Stomach (tissue), 9 donors: Measurements from ENCODE around the gene HBD. TPM values are rescaled to one million over a fixed set of nuclear protein-coding genes. Genes with fewer than 3 reads are reported as not detected.
"Not testable (repeated sequence)": the region's sequence is repeated elsewhere in the genome, so short reads cannot be mapped to it uniquely, and the experiment has no call there.

ENCODE experiments used
- DNase-seq, 2 donors: peaks; one replicate each; pipeline versions ENCODE4 v3.0.0 to v3.0.0-alpha.2; 2013 to 2019
- H3K27ac ChIP-seq, 5 donors: fragments of 200-600 bp in 4 of 5; sonication (generic) in 4 of 5; one replicate each; pipeline ENCODE4 v1.5.1; 2013 to 2019; ENCODE audit warnings: mild to moderate bottlenecking in 1 of 5, moderate library complexity in 1 of 5
- H3K27me3 ChIP-seq, 3 donors: fragments of 200-600 bp; sonication (generic); one replicate each; pipeline ENCODE4 v1.5.1; 2017 to 2019; ENCODE audit warnings: mixed run types in 1 of 3
- H3K36me3 ChIP-seq, 4 donors: fragments of 200-600 bp; sonication (generic); 1 replicate in 3 of 4; 2 replicates in 1 of 4; pipeline ENCODE4 v1.5.1; 2016 to 2019
- H3K4me1 ChIP-seq, 4 donors: fragments of 200-600 bp; sonication (generic); one replicate each; pipeline ENCODE4 v1.5.1; 2016 to 2019
- H3K4me3 ChIP-seq, 4 donors: fragments of 200-600 bp; sonication (generic) in 3 of 4; one replicate each; pipeline ENCODE4 v1.5.1; 2016 to 2019; ENCODE audit warnings: mild to moderate bottlenecking in 1 of 4
- H3K9me3 ChIP-seq, 4 donors: fragments of 200-600 bp; sonication (generic); one replicate each; pipeline ENCODE4 v1.5.1; 2016 to 2019
- CTCF ChIP-seq, 7 experiments: fragments of 450-650 bp in 4 of 7; fragments of 200-600 bp in 3 of 7; sonication (generic) in 3 of 7; IDR thresholded peaks; one replicate each; pipeline ENCODE4 v1.5.1; 2016 to 2019; ENCODE audit warnings: antibody characterized with exemption in 7 of 7, control low read depth in 2 of 7, mild to moderate bottlenecking in 1 of 7
- EP300 ChIP-seq: sonication (generic); formaldehyde crosslinking; IDR thresholded peaks from one replicate; pipeline ENCODE4 v1.6.1; 2017; ENCODE audit warnings: antibody characterized with exemption
- POLR2A ChIP-seq, 4 donors: fragments of 450-650 bp; IDR thresholded peaks; one replicate each; pipeline ENCODE4 v1.6.1; 2016; ENCODE audit warnings: antibody characterized with exemption in 4 of 4, control low read depth in 2 of 4, mild to moderate bottlenecking in 1 of 4, moderate library complexity in 1 of 4
- POLR2AphosphoS5 ChIP-seq, 3 donors: sonication (generic); formaldehyde crosslinking; IDR thresholded peaks; one replicate each; pipeline ENCODE4 v1.6.1; 2016; ENCODE audit warnings: antibody characterized with exemption in 3 of 3
- WGBS, 5 donors: extraction: QIAGEN DNeasy Blood & Tissue Kit in 3 of 5; methylation state at CpG; one replicate each; pipeline versions ENCODE4 v1.1.5 to v1.1.7; 2013 to 2018; 5-methylcytosine and 5-hydroxymethylcytosine counted together
- intact Hi-C: fragments of 100-400 bp; cut with DNase I; formaldehyde crosslinking; loops from one replicate; pipeline ENCODE4 v1.15.1; 2023; ENCODE audit warnings: low total_unique reads
- polyA plus RNA-seq, 3 donors: library from polyadenylated mRNA; stranded (reverse); fragments of 200-250 nt; gene quantifications; one replicate each; pipeline ENCODE4 v1.2.3, GENCODE V29; 2013
- total RNA-seq, 5 donors: library from RNA; depleted of rRNA; stranded (reverse); fragments of >200 nt; gene quantifications; one replicate each; pipeline versions ENCODE4 v1.1.0 to v1.2.3, GENCODE V29; 2014 to 2016
- donor health status: healthy with polysubstance abuse.
- donor health status: Bipolar disorder and iron deficiency.
- donor health status: healthy.

Gene HBD
- total and polyA plus RNA-seq, 8 donors: 0.20 to 4.8 TPM; not detected in 6

GRCh38 chr11:5257296-5257695, 23.0 kb upstream of the HBD start:
- Histone ChIP-seq H3K4me1 (no peaks in the 10 kb centered on the region), H3K27ac (no peak overlapping the region), H3K4me3 (no peak overlapping the region), H3K36me3 (no peaks in the 10 kb centered on the region), H3K9me3 (peaks cover 0 to 19% (median 5%) of the 10 kb centered on the region in 4 donors), H3K27me3 (no peaks in the 10 kb centered on the region)
- no peak for DNase-seq
- intact Hi-C loops: no loop called here
- TF ChIP-seq EP300 (no peak), POLR2A (IDR thresholded peaks at IDR 0.05) (no peak), CTCF (IDR thresholded peaks at IDR 0.05) (no peak)
- WGBS, 5 donors: 21 to 28% (median 23%) methylated on average over 2 of the region's 2 CpGs

DNA sequence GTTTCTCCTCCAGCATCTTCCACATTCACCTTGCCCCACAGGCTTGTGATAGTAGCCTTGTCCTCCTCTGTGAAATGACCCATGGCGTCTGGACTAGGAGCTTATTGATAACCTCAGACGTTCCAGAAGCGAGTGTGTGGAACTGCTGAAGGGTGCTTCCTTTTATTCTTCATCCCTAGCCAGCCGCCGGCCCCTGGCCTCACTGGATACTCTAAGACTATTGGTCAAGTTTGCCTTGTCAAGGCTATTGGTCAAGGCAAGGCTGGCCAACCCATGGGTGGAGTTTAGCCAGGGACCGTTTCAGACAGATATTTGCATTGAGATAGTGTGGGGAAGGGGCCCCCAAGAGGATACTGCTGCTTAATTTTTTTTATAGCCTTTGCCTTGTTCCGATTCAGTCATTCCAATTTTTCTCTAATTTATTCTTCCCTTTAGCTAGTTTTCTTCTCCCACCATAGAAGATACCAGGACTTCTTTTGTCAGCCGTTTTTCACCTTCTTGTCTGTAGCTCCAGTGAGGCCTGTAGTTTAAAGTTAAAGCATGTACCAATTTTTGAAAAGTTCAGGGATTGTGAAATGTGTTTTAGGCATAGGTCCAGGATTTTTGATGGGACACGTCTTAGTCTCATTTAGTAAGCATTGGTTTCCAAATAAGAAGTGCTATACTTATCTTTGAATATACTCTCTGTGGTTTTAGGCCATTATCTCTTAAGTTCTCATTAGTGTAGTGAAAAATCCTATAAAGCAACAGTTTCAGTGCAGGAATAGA, 20.5 kb upstream of the HBD start, which contains the start of gene HBG2:
TSS of gene HBG2 (minus strand) at position 136 of the 768 bp plus-strand sequence. CDS start at position 83, 53 bp downstream.
- H3K36me3 ChIP-seq, DNase-seq, H3K4me1 ChIP-seq, intact Hi-C loops, H3K9me3 ChIP-seq, H3K4me3 ChIP-seq, H3K27ac ChIP-seq, H3K27me3 ChIP-seq: not testable (repeated sequence)
- WGBS, 5 donors: 60 to 76% (median 71%) methylated on average over 4 of the region's 9 CpGs

DNA sequence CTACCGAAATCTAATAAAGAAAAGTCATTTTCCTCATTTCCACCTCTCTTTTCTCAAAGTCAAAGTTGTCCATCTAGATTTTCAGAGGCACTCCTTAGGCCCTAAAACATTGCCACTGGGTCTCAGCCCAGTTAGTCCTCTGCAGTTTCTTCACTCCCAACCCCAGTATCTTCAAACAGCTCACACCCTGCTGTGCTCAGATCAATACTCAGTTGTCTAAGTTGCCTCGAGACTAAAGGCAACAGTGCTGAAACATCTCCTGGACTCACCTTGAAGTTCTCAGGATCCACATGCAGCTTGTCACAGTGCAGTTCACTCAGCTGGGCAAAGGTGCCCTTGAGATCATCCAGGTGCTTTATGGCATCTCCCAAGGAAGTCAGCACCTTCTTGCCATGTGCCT, 19.7 kb upstream of the HBD start:
- H3K4me3 ChIP-seq, H3K9me3 ChIP-seq, H3K27ac ChIP-seq, DNase-seq, H3K4me1 ChIP-seq, H3K36me3 ChIP-seq, intact Hi-C loops, H3K27me3 ChIP-seq: not testable (repeated sequence)
- WGBS, 5 donors: 60 to 79% (median 73%) methylated on average over 2 of the region's 2 CpGs

- 56 to 80% (median 76%) methylated on average over 5 of the region's 5 CpGs for WGBS, 5 donors
- H3K36me3 ChIP-seq, intact Hi-C loops, H3K4me1 ChIP-seq, DNase-seq, H3K9me3 ChIP-seq, H3K27ac ChIP-seq, H3K27me3 ChIP-seq, H3K4me3 ChIP-seq: not testable (repeated sequence)
These were observed 19.2 kb upstream of the HBD start for GRCh38 chr11:5253440-5253839.

DNA sequence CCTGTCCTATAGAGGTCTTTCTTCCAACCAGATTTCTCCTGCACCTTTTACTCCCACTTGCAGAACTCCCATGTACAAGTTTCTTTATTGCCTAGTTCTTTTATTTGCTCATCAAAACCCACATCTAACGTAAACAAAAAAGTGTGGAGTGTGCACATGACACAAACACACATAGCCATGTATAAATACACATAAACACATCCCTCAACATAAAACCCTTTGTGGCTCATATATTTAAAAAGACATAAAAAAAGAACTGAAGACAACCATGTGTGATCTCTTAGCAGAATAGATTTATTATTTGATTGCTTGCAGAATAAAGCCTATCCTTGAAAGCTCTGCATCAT, 18.6 kb upstream of the HBD start:
- intact Hi-C loops: no loop called here
- no peak overlapping the region for H3K4me3 ChIP-seq
- 45 to 65% (median 55%) methylated on average over 1 of the region's 1 CpG for WGBS, 5 donors
- no peaks in the 10 kb centered on the region for H3K27me3 ChIP-seq
- TF ChIP-seq POLR2AphosphoS5 (IDR thresholded peaks at IDR 0.05): no peak
- TF ChIP-seq POLR2A (IDR thresholded peaks at IDR 0.05): no peak
- no peak for TF ChIP-seq CTCF (IDR thresholded peaks at IDR 0.05)
- no peak for TF ChIP-seq EP300
- no peaks in the 10 kb centered on the region for H3K9me3 ChIP-seq
- no peaks in the 10 kb centered on the region for H3K36me3 ChIP-seq
- H3K4me1 ChIP-seq: no peaks in the 10 kb centered on the region
- DNase-seq: no peak
- no peak overlapping the region for H3K27ac ChIP-seq

GRCh38 chr11:5252192-5252918, 18.1 kb upstream of the HBD start:
- TF ChIP-seq CTCF (IDR thresholded peaks at IDR 0.05): no peak
- TF ChIP-seq EP300: no peak
- TF ChIP-seq POLR2A (IDR thresholded peaks at IDR 0.05): no peak
- TF ChIP-seq POLR2AphosphoS5 (IDR thresholded peaks at IDR 0.05): no peak
- H3K9me3 ChIP-seq: no peaks in the 10 kb centered on the region
- no peaks in the 10 kb centered on the region for H3K4me1 ChIP-seq
- intact Hi-C loops: no loop called here
- H3K36me3 ChIP-seq: no peaks in the 10 kb centered on the region
- no peaks in the 10 kb centered on the region for H3K27me3 ChIP-seq
- no peak overlapping the region for H3K27ac ChIP-seq
- no peak for DNase-seq
- WGBS, 5 donors: 71 to 81% (median 75%) methylated on average over 9 of the region's 9 CpGs
- H3K4me3 ChIP-seq: no peak overlapping the region
